ENCODE data around the gene DCLK3. TPM values are rescaled to one million over a fixed set of nuclear protein-coding genes. Genes with fewer than 3 reads are reported as not detected.

DCLK3 gene
- total RNA-seq, 1 experiment from 2014 or later = not detected

DNA sequence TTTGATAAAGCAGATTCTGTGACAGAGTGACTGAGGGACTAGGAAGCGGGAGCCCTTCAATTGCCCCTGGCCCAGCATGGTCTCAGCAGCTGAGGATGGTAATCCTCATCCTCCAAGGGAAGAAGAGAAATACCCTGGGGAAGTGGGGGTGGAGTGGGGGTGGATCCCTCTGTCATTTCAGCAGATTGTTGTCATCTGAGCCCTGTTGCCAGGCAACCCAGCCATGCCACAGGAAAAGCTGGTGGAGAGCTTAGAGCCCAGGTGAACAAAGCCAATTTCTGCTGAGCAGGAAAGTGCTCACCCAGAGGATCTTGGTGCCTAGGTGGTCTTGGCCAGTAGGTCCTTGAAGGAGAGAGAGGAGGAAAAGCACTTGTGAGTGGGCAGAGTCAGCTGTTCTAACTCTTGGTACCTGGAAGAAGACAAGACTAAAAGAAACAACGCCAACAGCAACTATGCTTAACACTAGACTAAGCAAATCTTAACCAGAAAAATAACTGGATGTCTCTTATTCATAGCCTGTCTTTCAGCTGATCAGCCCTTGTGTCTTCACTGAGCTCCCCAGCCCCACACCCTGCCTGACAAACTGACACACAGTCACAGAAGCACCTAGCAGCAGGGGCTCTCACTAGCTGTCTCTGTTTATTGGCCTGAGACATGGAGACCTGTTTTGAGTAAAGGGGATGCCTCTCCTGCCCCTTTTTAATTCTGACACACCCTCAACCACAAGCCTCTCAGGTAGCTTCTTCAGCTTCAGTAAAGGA lies 40.1 kb upstream of the DCLK3 start:
- DNase-seq (ENCODE audit: low read depth, low spot score) = no peak
- CTCF ChIA-PET = no interaction called here
- POLR2A ChIA-PET = interaction anchor here (0.6 kb wide), 1 partner anchor 473 kb away, joined by 3 read pairs; no protein-coding TSS in a partner anchor
- Histone ChIP-seq H3K9me3 (ENCODE audit: control insufficient read depth, insufficient read depth, low read depth, low read length) (no peaks in the 10 kb centered on the region), H3K27ac (ENCODE audit: low read length) (no peak overlapping the region), H3K36me3 (ENCODE audit: control insufficient read depth, insufficient read depth, low read length) (no peaks in the 10 kb centered on the region), H3K27me3 (ENCODE audit: control insufficient read depth, insufficient read depth, low read length) (no peaks in the 10 kb centered on the region), H3K4me3 (ENCODE audit: low read depth in 2 of 2, low read length in 2 of 2) (no peak overlapping the region), H3K4me1 (ENCODE audit: control insufficient read depth, insufficient read depth, low read length) (no peaks in the 10 kb centered on the region)
- intact Hi-C loops (cut with micrococcal nuclease; ENCODE audit: unreplicated experiment) (no loop called here), in situ Hi-C loops (cut with HindIII; ENCODE audit: low pct_unique_long_range_greater_than_20kb, low sequenced_read_pairs) (no loop called here)
- TF ChIP-seq, protein P1, sequence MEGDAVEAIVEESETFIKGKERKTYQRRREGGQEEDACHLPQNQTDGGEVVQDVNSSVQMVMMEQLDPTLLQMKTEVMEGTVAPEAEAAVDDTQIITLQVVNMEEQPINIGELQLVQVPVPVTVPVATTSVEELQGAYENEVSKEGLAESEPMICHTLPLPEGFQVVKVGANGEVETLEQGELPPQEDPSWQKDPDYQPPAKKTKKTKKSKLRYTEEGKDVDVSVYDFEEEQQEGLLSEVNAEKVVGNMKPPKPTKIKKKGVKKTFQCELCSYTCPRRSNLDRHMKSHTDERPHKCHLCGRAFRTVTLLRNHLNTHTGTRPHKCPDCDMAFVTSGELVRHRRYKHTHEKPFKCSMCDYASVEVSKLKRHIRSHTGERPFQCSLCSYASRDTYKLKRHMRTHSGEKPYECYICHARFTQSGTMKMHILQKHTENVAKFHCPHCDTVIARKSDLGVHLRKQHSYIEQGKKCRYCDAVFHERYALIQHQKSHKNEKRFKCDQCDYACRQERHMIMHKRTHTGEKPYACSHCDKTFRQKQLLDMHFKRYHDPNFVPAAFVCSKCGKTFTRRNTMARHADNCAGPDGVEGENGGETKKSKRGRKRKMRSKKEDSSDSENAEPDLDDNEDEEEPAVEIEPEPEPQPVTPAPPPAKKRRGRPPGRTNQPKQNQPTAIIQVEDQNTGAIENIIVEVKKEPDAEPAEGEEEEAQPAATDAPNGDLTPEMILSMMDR (IDR thresholded peaks at IDR 0.05) = no peak
- TF ChIP-seq POLR2AphosphoS5 (IDR thresholded peaks at IDR 0.05; ENCODE audit: low read depth, low read length) (no peak), SIN3A (IDR thresholded peaks at IDR 0.05; ENCODE audit: borderline replicate concordance, insufficient read depth, low read depth, low read length) (no peak), TCF7L2 (IDR thresholded peaks at IDR 0.05; ENCODE audit: low read depth, low read length) (no peak), REST (IDR thresholded peaks at IDR 0.05; ENCODE audit: insufficient read depth in 1 of 2, low read depth in 2 of 2, low read length in 1 of 2) (no peak)
- BruUV-seq (replicated peaks) = no TSS peak
- no peak for ATAC-seq

GRCh38 chr3:36803091-36803791 lies 38.9 kb upstream of the DCLK3 start:
- BruUV-seq (replicated peaks) = no TSS peak
- no peaks in the 10 kb centered on the region for H3K9me3 ChIP-seq (ENCODE audit: control insufficient read depth, insufficient read depth, low read depth, low read length)
- H3K4me3 ChIP-seq (ENCODE audit: low read depth in 2 of 2, low read length in 2 of 2) = no peak overlapping the region
- no peak overlapping the region for H3K27ac ChIP-seq (ENCODE audit: low read length)
- H3K36me3 ChIP-seq (ENCODE audit: control insufficient read depth, insufficient read depth, low read length) = no peaks in the 10 kb centered on the region
- POLR2A ChIA-PET = no interaction called here
- intact Hi-C loops (cut with micrococcal nuclease; ENCODE audit: unreplicated experiment) (no loop called here), in situ Hi-C loops (cut with HindIII; ENCODE audit: low pct_unique_long_range_greater_than_20kb, low sequenced_read_pairs) (no loop called here)
- TF ChIP-seq TCF7L2 (IDR thresholded peaks at IDR 0.05; ENCODE audit: low read depth, low read length) = no peak
- TF ChIP-seq, protein P1 (IDR thresholded peaks at IDR 0.05) = no peak
- no peak for TF ChIP-seq SIN3A (IDR thresholded peaks at IDR 0.05; ENCODE audit: borderline replicate concordance, insufficient read depth, low read depth, low read length)
- TF ChIP-seq REST (IDR thresholded peaks at IDR 0.05; ENCODE audit: insufficient read depth in 1 of 2, low read depth in 2 of 2, low read length in 1 of 2) = no peak
- TF ChIP-seq POLR2AphosphoS5 (IDR thresholded peaks at IDR 0.05; ENCODE audit: low read depth, low read length) = no peak
- H3K4me1 ChIP-seq (ENCODE audit: control insufficient read depth, insufficient read depth, low read length) = no peaks in the 10 kb centered on the region
- no peak for DNase-seq (ENCODE audit: low read depth, low spot score)
- CTCF ChIA-PET = no interaction called here
- no peaks in the 10 kb centered on the region for H3K27me3 ChIP-seq (ENCODE audit: control insufficient read depth, insufficient read depth, low read length)
- no peak for ATAC-seq
